NB4 (cell line): ENCODE data around the gene SRSF4.
A peak's percentile ranks its signal among the peaks of the same experiment; 100 is the strongest.

Source experiments
- DNase-seq: peaks from one replicate; pipeline ENCODE4 v3.0.0; 2010; ENCODE audit warnings: low read depth
- H3K4me3 ChIP-seq: one replicate; pipeline ENCODE4 v1.5.1; 2011; ENCODE audit warnings: mild to moderate bottlenecking, low read depth, low read length, moderate library complexity
- CTCF ChIP-seq: IDR thresholded peaks from one replicate; pipeline ENCODE4 v1.5.1; 2012; ENCODE audit warnings: low read depth, low read length
- MYC ChIP-seq: IDR thresholded peaks from 2 replicates; pipeline ENCODE4 v1.6.1; 2011; ENCODE audit warnings: low read depth, low read length
- POLR2A ChIP-seq: IDR thresholded peaks from 2 replicates; pipeline ENCODE4 v1.6.1; 2011; ENCODE audit warnings: mild to moderate bottlenecking; ENCODE audit not compliant: insufficient read length; ENCODE audit errors: extremely low read depth
- TF ChIP-seq, protein P1 (sequence below): IDR thresholded peaks from 2 replicates; pipeline ENCODE4 v1.6.1; 2011; ENCODE audit warnings: low read depth, low read length

SRSF4 gene

DNA sequence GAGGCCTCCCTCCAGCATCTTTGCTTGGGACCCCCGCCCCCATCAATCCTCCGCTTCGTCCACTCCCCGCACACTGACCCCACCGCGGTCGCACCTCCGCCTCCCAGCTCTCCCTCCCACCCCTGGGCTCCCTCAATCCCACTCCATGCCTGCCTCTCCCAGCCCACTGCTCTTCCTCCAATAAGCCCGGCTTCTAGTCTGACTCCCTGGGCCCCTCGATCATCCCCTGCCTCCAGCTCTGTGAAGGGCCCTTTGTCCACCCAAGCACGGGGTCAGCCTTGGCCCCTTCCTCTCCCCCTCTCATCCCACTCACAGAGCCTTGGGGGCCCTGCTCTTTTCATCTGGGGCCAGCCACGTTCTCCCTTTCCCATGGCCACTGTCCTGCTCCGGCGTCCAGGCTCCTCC, 56.5 kb downstream of the SRSF4 start:
- TF ChIP-seq CTCF (no peak), POLR2A (no peak), MYC (no peak)
- TF ChIP-seq, protein P1, sequence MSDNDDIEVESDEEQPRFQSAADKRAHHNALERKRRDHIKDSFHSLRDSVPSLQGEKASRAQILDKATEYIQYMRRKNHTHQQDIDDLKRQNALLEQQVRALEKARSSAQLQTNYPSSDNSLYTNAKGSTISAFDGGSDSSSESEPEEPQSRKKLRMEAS: no peak
- DNase-seq: no peak
- no peak overlapping the region for H3K4me3 ChIP-seq

GRCh38 chr1:29124366-29125236, 57.1 kb downstream of the SRSF4 start:
- TF ChIP-seq MYC (no peak), CTCF (no peak), POLR2A (no peak)
- TF ChIP-seq, protein P1: no peak
- H3K4me3 ChIP-seq: no peak overlapping the region
- DNase-seq: peak; percentile 67

DNA sequence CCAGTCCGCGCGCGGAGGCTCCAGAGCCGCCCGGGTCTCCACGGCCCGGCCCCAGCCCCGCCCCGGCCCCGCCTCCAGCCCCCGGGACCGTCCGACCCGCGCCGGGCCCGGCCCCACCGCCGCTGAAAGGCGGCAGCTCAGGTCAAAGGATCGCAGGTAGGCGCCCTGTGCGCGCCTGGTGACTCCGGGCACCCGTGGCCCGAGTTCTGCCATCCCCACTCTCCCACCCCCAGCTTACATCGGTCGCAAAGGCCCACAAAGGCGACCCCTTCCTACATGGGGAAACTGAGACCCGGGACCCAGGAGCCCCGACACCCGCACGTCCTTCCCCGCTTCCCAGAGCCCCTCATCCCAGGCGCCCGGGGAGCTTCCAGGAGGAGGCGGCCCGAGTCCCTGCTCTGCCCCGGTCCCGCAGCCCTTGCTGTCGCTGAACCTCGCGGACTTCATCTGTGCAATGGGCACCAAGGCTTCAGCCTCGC, 57.8 kb downstream of the SRSF4 start, which contains the start of gene TMEM200B:
TMEM200B (minus strand) TSS at position 17 of the 479 bp plus-strand sequence. CDS start 2,075 bp downstream, outside the sequence.
- no peak within 1 kb of the TSS for H3K4me3 ChIP-seq
- no peak for DNase-seq
- no peak for TF ChIP-seq POLR2A
- TF ChIP-seq MYC: no peak

GRCh38 chr1:29123053-29123886, 58.4 kb downstream of the SRSF4 start:
- TF ChIP-seq MYC: no peak
- TF ChIP-seq POLR2A: no peak
- TF ChIP-seq CTCF: no peak
- TF ChIP-seq, protein P1: no peak
- peak; percentile 36 for DNase-seq
- no peak overlapping the region for H3K4me3 ChIP-seq

DNA sequence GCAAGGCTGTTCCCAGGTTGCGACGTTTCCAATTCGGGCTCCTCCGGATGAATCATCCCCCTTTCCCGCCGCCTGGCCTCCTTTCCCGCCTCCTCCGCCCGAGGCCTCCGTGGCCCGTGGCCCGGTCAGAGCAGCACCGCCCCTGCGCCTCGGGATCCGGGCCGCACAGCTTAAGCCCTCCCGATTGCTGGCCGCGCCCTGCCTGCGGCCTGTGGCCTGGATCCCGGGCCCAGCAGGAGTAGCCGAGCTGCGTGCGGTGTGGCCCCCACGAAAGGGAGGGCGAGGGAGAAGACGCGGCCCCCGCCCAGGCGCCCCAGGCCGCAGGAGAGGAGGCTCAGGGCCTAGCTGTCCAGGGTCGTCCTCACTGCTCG, 59.0 kb downstream of the SRSF4 start:
- no peak for DNase-seq
- no peak overlapping the region for H3K4me3 ChIP-seq
- TF ChIP-seq POLR2A (no peak), MYC (no peak), CTCF (no peak)
- TF ChIP-seq, protein P1: no peak
